GM21786 (cell line): ENCODE measurements around the gene PSMD14.
A peak's percentile ranks its signal among the peaks of the same experiment; 100 is the strongest.

Experiments
- ATAC-seq: cut with Tn5 transposase; IDR thresholded peaks from one replicate; pipeline ENCODE4 v1.9.1; 2021; ENCODE audit not compliant: unreplicated experiment

Gene PSMD14

DNA sequence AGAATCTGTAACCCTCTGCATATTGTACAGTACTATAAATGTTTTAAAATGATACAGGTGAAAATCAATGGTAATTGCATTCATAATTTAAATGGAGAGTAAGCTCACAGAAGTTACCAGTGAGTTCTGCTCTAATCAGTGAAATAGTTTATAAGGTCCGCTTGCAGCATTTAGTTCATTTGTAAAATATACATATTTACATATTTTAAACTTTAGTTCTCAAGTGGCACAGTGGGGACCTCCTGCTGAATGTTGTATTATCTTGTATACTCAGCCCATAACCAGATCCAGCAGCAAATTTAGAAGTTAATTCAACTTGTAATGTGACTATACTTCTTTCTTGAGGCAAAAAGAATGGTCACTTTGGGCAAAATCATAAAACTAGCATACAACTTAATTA is 66.2 kb downstream of the PSMD14 start:
- no peak for ATAC-seq

DNA sequence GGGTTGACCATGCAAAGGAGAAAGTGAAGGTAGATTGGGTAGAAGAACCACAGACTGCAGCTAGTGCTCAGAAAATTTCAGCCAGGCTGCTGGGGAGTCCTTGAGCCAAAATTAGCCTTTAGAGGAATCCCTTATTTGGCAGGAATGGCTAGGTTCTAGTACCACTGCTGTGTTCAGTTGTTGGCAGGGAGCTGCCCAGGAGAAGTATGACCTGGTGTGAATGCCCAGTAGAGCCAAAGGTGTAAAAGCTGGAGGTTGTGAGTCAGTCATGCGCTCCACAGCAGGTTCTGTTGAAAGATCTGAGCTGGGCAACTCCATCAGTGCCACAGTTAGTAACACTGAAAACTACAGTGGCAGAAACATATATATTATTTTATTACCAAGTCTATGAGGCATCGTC is 71.5 kb downstream of the PSMD14 start:
- no peak for ATAC-seq

DNA sequence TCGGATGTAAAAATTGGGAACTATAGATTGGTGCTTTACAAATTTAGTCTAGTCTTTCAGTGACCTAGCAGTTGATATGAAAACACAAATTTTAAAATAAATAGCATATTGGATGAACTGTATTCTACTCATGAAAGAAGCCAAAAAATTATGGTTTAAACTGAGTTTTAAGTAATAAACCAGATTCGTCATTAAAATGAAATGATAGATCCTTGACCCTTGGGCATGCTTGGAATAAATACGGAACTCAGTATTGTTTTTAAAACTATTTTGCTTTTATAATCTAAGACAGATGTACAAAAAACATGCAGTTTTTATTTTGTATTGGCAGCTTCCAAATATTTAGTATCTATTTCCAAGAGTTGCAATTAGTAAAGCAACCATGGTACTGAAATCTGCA is 73.3 kb downstream of the PSMD14 start:
- no peak for ATAC-seq

DNA sequence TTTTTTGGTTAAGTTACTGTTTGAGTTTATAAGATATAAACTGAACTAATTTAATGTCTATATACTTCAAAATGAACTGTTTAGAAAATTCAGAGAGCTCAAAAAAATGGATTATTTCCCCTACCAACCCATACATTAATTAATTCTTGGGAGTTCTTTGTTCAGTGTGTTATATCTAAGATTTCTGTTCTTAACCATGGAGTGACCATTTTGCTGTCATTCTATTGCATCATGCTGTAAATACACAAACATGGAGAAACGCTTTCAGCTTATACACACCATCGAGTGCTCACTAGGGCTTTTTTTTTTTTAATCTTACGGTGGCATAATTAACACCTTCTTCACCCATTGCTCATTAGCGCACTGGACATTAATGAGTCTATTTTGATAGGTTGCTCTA is 74.5 kb downstream of the PSMD14 start:
- no peak for ATAC-seq

DNA sequence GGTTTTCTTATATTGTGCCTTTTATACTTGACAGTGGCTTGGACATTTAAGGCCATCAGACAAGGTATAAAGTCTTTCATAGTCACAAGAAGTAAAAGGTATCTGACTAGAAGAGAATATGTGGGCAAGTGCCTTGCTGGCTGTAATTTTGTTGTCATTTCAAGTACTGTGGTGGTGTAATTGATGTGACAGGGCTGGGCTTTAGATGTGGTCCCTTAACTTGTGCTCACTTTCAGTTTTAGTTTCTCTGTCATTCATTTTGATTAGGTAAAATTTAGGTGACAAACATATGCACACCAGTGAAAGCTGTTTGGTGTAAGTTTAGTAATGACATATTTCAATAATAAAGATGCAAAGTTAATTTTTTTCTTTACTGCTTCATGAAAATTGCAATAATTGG is 76.6 kb downstream of the PSMD14 start:
- ATAC-seq: peak; percentile 73

DNA sequence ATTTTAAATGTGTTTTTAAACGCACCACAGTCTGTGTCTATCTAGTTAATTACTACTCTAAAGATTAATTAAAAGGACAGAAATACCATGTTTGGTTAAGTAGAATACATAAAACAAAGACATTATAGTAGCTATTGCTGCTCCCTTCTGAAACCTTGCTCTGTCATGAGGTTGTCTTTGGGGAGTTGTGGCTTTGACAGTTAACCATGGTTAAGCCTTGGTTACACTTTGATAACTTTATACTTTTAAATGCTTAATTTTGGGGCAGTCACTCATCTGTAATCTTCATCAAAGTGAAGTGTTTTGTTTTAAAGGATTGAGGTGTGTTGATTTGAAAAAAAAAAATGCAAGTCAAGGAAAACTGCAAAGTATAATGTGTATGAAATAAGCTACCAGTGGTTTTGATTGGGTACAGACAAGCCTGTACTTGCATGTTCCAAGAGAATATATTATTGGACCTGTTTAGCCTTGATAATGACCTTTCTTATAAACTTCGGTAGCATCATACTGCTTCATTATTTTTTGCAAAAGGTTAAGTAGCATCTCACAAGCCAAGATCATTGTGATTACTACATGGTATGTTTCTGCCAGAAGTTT is 78.1 kb downstream of the PSMD14 start:
- peak; percentile 74 for ATAC-seq

DNA sequence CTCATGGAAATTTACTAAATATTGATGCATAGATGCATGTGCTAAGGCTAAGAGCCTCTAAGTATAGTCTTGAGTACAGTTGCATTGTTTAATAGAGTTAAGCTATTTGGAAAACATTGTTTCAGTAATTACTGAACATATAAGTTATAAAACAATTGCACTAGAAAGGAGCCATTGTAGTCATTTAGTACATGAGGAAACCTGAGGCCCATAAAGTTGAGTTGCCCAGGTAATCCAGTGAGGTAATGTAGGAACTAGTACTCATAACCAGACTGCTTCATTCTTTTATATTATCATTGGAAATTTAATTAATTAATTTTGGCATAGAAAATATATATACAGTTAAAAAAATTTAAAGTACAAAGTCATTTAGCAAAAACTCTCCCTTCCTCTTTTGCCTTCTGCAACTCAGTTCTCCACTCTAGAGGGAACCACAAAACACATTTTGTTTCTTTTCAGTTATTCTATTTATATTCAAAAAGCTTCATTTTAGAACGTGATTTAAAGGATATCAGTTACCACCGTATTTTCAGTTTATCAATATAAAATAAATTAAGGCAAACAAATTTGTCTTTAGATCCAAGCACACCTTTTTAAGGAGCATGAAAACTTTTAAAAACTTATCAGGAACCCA is 80.0 kb downstream of the PSMD14 start:
- ATAC-seq: no peak

DNA sequence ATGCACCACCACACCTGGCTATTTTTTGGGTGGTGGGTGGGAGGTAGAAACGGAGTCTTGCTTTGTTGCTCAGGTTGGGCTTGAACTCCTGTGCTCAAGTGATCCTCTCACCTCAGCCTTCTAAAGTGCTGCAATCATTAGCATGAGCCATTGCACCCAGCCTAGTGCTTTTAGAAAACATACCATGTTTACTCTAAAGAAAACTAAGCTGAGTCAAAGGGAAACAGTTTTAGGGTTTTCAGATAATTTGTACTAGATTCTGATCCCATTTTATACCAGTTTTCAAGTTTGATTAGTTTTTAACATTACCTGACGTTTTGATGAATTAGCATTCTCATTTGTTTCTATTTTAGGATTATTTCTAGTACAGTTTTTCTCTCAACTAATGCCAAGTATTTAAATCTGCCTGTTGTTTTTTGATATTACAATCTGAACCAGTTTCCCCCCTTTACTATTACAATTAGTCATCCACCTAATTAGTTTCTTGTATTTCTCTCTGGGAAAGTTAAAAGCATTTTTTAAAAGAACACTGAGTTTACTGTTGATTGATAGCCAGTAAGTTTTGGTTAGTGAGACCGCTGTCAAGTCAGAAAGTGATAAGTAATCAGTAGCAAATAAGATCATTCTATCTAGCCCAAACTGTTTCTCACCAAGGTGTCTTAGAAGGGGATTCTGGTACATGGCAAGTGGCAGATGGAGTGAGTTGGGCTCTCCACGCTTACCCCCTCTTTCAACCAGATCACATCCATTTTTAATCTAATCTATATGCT is 83.7 kb downstream of the PSMD14 start:
- no peak for ATAC-seq

DNA sequence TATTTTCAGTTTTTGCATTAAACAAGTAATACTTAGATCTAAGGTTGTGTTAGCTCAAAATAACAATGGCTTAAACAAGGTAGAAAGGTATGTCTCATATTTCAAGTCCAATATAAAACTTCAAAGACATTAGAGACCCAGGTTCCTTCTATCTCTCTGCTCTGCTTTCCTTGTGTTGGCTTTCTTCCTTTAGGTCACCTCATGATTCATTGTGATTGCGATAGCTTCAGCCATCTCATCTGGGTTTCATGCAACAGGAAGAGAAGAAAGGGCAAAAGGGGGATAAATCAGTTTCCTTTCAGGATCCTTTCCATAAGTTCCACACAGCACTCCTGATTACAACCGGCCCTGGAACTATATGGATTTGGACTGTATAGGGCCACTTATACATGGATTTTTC is 91.9 kb downstream of the PSMD14 start:
- ATAC-seq: no peak

DNA sequence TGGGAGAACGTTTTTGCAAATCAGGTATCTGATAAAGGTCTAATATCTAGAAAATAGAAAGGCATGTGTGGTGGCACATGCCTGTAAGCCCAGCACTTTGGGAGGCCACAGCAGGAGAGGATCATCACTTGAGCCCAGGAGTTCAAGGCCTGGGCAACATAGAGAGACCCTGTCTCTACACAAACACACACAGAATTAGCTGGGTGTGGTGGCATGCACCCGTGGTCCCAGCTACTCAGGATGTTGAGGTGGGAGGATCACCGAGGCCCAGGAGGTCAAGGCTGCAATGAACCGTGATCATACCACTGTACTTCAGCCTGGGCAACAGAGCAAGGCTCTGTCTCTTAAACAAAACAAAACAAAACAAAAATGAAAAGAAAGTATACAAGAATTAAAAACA is 94.1 kb downstream of the PSMD14 start:
- no peak for ATAC-seq

DNA sequence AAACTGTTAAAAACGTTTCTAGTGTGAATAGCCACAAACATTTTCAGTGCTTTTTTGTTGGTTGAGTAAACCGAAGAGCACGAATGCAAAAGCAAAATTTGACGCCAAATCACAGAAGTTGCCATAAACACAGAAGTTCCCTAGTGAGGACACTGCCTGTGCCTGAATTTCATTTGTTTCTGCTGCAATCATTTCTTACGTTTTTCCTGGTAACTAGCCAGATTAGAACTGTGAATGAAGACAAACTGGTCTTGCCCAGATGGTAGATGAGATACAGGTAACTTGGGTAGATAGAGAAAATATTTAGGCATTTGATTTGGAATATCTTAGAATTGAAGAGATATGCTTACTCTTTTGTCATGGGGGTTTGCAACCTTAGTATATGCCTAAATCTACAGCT is 98.1 kb downstream of the PSMD14 start:
- ATAC-seq: no peak

DNA sequence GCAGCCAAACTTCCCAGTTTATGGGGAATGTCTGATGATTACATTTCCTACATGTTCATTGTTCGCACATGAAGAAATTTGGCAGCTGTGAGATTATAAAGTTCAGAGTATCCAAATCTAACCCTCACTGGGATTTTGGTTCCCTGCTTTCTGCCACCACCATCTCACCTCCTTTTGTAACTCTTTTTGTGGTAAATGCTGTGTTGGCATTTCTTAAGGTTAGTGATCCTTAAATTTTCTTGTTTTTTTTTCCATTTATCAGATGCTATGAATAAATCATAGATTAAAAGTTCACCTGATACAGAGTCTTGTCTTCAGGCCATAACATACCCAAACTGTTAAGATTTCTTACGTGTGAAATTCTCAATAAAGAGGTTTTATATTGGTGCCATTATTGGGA is 99.4 kb downstream of the PSMD14 start:
- no peak for ATAC-seq

DNA sequence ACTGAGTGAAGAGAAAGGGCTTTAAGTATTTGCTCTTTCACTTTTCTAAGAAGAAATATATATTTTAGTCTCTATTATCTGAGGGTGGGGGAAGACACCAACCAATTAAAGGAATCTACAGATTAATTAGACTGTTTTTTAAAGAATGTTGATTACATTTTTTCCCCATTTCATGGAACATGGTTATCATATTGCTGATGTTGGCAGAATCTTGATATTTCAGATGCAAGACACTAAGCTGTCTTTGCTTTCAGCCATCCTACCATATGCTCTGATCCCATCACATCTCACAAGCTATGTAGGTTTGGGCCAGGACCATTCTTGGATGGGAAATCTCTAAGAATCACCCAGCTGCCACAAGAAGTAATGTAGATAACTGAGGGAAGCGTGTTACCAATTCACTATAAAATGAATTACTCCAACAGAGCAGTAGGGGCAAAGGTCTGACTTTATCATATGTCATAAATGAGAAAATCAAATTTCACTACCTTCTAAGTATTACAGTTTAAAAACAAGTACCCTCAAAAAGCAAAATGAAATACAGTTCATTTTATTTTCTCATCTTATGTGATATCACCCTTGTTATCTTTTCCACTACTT is 101.2 kb downstream of the PSMD14 start:
- ATAC-seq: no peak

DNA sequence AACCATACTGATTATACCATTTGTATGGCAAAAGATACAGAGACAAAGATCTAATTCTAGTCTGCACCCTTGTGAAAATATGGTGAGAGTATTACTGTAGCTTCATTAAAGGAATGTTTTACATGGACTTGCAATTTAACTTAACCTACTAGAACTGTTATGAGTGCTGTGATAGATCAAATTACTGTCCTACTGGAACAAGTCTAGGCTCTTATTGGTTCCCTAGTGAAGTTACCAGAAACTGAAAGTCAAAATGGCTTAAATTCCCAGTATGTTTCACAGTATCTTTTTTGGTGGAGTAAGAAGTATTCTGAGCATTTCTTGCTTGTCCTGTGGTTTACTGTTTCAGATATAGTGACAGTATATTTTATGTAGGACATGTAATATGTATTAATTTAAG is 104.1 kb downstream of the PSMD14 start:
- no peak for ATAC-seq

DNA sequence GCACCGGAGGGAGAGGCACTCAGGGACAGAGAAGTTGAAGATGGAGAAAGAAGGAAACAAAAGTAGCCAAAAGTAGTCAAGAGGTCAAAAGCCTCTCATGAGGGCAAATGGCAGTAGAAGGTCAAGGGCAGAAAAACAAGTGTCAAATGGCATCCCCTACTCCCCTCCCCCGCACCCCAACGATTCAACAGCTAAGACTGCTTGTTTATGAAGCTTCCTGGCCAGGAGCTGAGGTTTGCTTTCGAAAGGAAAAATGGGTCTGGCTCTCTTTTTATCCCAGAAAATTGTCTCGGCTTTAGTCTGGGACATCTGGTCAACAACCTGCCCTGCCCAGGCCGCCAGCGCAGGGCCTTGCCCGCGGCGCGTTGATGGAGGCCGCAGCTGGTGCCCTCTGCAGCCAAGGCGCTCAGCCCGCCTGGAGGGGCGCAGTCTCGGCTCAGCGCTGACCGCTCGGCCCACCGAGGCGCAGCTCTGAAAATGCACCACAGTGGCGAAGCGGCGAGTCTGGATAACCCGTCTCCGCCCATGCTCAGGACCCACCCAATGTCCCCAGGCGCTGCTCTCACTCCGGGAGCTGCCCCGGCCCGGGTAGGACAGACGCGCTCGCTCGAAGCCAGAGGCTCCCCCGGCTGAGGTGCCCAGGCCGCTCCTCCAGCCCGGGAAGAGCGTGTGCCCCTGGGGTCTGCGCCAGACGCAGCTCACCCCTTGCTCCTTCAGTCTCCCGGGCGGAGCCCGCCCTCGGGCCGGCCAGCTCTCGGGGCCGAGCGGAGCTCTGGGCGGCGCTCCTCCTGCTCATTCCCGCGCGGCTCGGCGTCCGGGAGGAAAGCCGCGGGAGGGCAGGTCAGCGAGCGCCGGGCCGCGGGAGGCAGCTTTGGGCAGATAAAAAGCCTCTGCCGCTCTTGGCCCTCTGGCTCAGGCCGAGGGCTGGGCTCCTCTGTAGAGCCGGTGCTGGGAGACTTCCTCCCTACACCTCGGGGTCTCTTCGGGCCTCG is 106.1 kb downstream of the PSMD14 start:
- peak; percentile 31 for ATAC-seq

DNA sequence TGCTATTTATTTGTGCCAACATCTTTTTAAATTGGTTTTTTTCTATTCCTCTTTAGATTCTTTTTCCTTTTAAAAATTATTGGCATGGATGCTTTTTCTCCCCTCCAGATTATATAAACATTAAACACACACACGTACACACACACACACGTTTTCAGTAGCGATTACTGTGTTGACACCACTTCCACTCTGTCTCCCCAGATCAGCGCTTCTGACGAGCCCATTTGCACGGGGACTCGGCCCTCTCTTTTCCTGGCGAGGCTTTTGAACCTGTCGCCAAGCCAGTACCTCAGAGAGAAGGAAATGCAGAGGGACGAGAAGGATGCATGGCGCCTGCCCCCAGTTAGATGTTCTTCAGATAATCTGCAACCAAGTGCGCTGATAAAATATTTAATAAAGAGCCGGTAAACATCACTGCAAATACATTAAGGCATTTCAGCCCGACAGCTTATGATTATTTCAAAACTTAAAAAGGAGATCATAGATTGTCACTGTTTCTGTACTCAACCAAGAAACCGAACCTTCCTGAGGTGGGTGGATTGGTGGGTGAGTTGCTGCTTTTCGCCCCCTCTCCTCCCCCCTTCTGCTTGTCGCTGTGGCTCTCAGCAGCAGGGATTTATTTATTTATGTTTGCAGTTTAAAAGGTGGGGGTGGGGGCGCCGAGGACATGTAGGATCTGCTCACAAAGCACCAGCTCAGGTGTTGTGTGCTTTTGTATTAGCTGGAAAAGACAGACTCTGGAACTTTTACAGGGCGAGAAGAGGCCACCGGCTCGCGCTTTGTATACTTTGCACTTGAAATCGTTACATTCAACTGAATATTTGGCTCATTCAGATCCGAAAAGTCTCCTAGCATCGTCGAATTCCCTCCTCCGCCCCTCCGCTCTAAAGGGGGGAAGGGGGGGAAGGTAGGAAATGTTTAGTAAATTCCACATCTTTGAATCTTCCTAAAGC is 107.1 kb downstream of the PSMD14 start:
- ATAC-seq: peak; percentile 30

DNA sequence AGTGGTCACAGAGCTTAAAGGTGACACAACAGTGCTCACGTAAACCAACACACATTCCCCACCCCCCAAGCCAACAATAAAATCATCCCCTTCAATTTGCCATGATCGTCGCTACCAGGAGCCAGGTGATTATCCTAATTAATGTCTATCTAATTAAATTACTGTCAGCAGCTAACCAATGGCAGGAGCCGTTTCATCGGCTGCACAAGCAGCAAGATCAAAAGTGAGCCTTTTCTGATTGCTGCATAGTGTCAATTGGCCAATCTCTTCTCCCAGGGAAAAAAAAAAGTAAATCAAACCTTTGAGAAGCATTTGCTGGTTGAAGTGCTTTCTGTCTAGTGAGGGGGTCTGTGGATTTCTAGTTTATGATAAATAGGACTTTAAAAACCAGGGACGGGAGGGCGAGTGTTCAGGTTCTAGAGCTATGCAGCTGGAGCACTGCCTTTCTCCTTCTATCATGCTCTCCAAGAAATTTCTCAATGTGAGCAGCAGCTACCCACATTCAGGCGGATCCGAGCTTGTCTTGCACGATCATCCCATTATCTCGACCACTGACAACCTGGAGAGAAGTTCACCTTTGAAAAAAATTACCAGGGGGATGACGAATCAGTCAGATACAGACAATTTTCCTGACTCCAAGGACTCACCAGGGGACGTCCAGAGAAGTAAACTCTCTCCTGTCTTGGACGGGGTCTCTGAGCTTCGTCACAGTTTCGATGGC is 107.9 kb downstream of the PSMD14 start, which contains the start of gene TBR1:
TBR1 (plus strand) TSS at position 311 of the 721 bp plus-strand sequence; CDS start at position 425, 114 bp downstream.
- no peak for ATAC-seq

DNA sequence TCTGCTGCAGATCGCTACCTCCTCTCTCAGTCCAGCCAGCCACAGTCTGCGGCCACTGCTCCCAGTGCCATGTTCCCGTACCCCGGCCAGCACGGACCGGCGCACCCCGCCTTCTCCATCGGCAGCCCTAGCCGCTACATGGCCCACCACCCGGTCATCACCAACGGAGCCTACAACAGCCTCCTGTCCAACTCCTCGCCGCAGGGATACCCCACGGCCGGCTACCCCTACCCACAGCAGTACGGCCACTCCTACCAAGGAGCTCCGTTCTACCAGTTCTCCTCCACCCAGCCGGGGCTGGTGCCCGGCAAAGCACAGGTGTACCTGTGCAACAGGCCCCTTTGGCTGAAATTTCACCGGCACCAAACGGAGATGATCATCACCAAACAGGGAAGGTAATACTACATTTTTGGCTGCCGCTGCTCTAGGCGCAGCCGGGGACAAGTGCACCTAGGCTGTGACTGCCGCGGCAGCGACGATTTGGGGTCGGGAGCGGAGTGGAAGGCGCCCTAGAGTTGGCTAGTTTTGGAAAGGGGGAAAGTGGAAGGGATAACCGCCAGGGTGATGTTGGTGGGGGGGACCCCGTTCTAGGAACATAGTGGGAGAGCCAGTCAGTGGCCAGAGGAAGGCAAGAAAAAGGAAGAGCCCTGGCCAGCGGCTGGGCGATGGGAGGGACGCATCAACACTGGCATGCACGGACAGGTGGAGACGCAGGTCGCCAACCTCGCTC is 108.6 kb downstream of the PSMD14 start:
- ATAC-seq: no peak
